ENCODE results near the gene KDM2B. TPM values are rescaled to one million over a fixed set of nuclear protein-coding genes. Genes with fewer than 3 reads are reported as not detected.

Gene KDM2B
- polyA plus RNA-seq, 1 of the 3 experiments (the other 2 are of a cell fraction): 11.5 TPM

DNA sequence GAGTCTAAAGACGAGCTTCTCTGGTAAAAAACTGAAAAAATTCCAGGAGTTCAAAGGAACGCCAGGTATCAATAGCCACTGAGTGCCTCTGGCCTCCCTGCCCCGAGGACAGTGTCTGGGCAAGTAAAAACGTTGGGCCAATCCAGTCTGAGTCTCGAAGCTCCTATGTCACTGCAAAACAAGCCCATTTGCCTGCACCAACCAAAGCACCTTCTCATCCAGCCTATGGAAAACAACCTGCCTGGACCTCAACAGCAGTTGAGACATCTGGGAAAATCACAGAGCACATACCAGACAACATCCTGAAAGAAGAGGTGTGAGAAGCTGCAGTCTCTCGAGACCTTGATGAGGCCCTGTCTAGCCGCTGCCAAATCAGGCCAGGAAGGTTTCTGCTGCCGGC is 124.3 kb downstream of the KDM2B start:
- ChIA-PET POLR2A (no interaction called here), CTCF (interaction anchor here (0.6 to 8.1 kb wide), 5 partner anchors 8 to 25 kb away, joined by 3 to 46 read pairs (median 3); no protein-coding TSS in a partner anchor)
- no peaks in the 10 kb centered on the region for H3K27me3 ChIP-seq (ENCODE audit: insufficient read depth)
- H3K4me3 ChIP-seq (ENCODE audit: low read depth in 2 of 2, low read length in 1 of 2): no peak overlapping the region
- H3K9me3 ChIP-seq: no peaks in the 10 kb centered on the region
- H3K4me1 ChIP-seq (ENCODE audit: control insufficient read depth in 1 of 2, insufficient read depth in 2 of 2, low read depth in 1 of 2, low read length in 1 of 2): no peaks in the 10 kb centered on the region
- H3K9me2 ChIP-seq: no peaks in the 10 kb centered on the region
- peaks cover 39% of the 10 kb centered on the region for H4K20me1 ChIP-seq (ENCODE audit: insufficient read depth)
- no peak for TF ChIP-seq RAD21 (IDR thresholded peaks at IDR 0.05; ENCODE audit: low read length)
- TF ChIP-seq NRF1 (IDR thresholded peaks at IDR 0.05; ENCODE audit: low read depth, low read length): no peak
- TF ChIP-seq SIN3A (IDR thresholded peaks at IDR 0.05; ENCODE audit: borderline replicate concordance, low read depth, low read length): no peak
- H3K9ac ChIP-seq: no peak overlapping the region
- H3F3A ChIP-seq (replicated peaks; ENCODE audit: insufficient read depth): no peaks in the 10 kb centered on the region
- no peak overlapping the region for H3K4me2 ChIP-seq
- H2AFZ ChIP-seq (ENCODE audit: low read depth): no peak overlapping the region
- WGBS (ENCODE audit: low lambda C conversion rate): 95% methylated on average over 7 of the region's 8 CpGs
- DNase-seq: no peak
- H3K79me2 ChIP-seq (ENCODE audit: insufficient read depth): peaks cover 73% of the 10 kb centered on the region
- no peak overlapping the region for H3K27ac ChIP-seq (ENCODE audit: low read depth in 2 of 2, low read length in 1 of 2)
- H3K36me3 ChIP-seq (replicated peaks in 1 of 2; ENCODE audit: control insufficient read depth in 1 of 2, insufficient read depth in 2 of 2, low read length in 1 of 2): peaks cover 2 to 7% of the 10 kb centered on the region in 2 experiments

DNA sequence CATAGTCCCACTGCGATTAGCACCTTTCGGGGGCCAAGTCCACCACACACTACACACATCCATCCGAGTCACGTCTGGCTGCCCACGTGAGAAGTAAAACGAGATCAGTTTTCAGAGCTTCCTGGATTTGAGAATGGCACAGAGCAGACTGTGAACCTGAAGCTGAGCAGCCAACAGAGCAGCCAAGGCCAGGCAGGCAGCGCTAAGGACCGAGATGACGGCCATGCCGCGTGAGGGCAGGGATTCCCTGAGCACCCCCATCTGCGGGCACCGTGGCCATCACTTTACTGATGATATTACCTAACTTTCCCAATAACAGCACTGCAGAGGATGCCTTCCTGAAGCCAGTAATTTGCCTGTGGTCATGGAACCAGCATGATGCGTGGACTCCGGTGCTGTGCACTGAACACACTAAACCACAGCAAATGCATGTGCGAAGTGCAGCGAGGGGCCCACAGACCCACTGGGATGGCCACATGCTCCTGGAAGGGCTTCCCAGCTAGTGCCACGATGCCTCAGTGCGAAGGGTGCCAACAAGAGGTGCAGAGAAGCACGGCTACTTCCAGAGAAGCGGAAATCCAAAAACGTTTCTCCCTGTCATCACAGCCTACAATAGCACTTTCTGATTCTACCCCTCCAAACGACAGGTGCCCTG is 124.9 kb downstream of the KDM2B start:
- POLR2A ChIA-PET: interaction anchor here (0.6 kb wide), 1 partner anchor 61 kb away, joined by 3 read pairs; no protein-coding TSS in a partner anchor
- Histone ChIP-seq H4K20me1 (ENCODE audit: insufficient read depth) (peaks cover 34% of the 10 kb centered on the region), H3K79me2 (ENCODE audit: insufficient read depth) (peaks cover 67% of the 10 kb centered on the region), H3K4me1 (ENCODE audit: control insufficient read depth in 1 of 2, insufficient read depth in 2 of 2, low read depth in 1 of 2, low read length in 1 of 2) (no peaks in the 10 kb centered on the region), H3K27ac (ENCODE audit: low read depth in 2 of 2, low read length in 1 of 2) (no peak overlapping the region), H3K9ac (no peak overlapping the region), H3K4me2 (no peak overlapping the region), H3K9me3 (no peaks in the 10 kb centered on the region), H3K36me3 (replicated peaks in 1 of 2; ENCODE audit: control insufficient read depth in 1 of 2, insufficient read depth in 2 of 2, low read length in 1 of 2) (peaks cover 2 to 8% of the 10 kb centered on the region in 2 experiments), H3K9me2 (no peaks in the 10 kb centered on the region), H3K4me3 (ENCODE audit: low read depth in 2 of 2, low read length in 1 of 2) (no peak overlapping the region), H2AFZ (ENCODE audit: low read depth) (no peak overlapping the region), H3F3A (replicated peaks; ENCODE audit: insufficient read depth) (no peaks in the 10 kb centered on the region), H3K27me3 (ENCODE audit: insufficient read depth) (no peaks in the 10 kb centered on the region)
- CTCF ChIA-PET: interaction anchor here (0.6 to 8.1 kb wide), 6 partner anchors 8 to 122 kb away, joined by 3 to 46 read pairs (median 4); no protein-coding TSS in a partner anchor
- 90% methylated on average over 19 of the region's 23 CpGs for WGBS (ENCODE audit: low lambda C conversion rate)
- TF ChIP-seq, protein P1, sequence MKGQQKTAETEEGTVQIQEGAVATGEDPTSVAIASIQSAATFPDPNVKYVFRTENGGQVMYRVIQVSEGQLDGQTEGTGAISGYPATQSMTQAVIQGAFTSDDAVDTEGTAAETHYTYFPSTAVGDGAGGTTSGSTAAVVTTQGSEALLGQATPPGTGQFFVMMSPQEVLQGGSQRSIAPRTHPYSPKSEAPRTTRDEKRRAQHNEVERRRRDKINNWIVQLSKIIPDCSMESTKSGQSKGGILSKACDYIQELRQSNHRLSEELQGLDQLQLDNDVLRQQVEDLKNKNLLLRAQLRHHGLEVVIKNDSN (IDR thresholded peaks at IDR 0.05; ENCODE audit: borderline replicate concordance, low read depth): no peak
- TF ChIP-seq, protein P2, sequence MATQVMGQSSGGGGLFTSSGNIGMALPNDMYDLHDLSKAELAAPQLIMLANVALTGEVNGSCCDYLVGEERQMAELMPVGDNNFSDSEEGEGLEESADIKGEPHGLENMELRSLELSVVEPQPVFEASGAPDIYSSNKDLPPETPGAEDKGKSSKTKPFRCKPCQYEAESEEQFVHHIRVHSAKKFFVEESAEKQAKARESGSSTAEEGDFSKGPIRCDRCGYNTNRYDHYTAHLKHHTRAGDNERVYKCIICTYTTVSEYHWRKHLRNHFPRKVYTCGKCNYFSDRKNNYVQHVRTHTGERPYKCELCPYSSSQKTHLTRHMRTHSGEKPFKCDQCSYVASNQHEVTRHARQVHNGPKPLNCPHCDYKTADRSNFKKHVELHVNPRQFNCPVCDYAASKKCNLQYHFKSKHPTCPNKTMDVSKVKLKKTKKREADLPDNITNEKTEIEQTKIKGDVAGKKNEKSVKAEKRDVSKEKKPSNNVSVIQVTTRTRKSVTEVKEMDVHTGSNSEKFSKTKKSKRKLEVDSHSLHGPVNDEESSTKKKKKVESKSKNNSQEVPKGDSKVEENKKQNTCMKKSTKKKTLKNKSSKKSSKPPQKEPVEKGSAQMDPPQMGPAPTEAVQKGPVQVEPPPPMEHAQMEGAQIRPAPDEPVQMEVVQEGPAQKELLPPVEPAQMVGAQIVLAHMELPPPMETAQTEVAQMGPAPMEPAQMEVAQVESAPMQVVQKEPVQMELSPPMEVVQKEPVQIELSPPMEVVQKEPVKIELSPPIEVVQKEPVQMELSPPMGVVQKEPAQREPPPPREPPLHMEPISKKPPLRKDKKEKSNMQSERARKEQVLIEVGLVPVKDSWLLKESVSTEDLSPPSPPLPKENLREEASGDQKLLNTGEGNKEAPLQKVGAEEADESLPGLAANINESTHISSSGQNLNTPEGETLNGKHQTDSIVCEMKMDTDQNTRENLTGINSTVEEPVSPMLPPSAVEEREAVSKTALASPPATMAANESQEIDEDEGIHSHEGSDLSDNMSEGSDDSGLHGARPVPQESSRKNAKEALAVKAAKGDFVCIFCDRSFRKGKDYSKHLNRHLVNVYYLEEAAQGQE (IDR thresholded peaks at IDR 0.05; ENCODE audit: low read depth, low read length): no peak
- no peak for DNase-seq

All from SK-N-SH (cell line).